ENCODE results near the gene PPP3CA. TPM values are rescaled to one million over a fixed set of nuclear protein-coding genes. Genes with fewer than 3 reads are reported as not detected.

PPP3CA gene
- total RNA-seq, 1 experiment from 2014 or later: 33.8 TPM

- POLR2A ChIA-PET: no interaction called here
- no peaks in the 10 kb centered on the region for H3K9me3 Mint-ChIP-seq (ENCODE audit: unreplicated experiment)
- no peak overlapping the region for H3K27ac Mint-ChIP-seq (ENCODE audit: unreplicated experiment)
- H3K36me3 Mint-ChIP-seq (ENCODE audit: insufficient read depth, unreplicated experiment): no peaks in the 10 kb centered on the region
- no peak overlapping the region for H3K4me3 ChIP-seq (ENCODE audit: low read depth, low read length)
- no TSS peak for BruUV-seq (replicated peaks)
- intact Hi-C loops (cut with micrococcal nuclease; ENCODE audit: unreplicated experiment): no loop called here
- H3K36me3 ChIP-seq (ENCODE audit: control insufficient read depth, insufficient read depth, low read length): no peaks in the 10 kb centered on the region
- no peaks in the 10 kb centered on the region for H3K27me3 ChIP-seq (replicated peaks; ENCODE audit: control insufficient read depth, insufficient read depth, low read length)
- no peaks in the 10 kb centered on the region for H3K4me1 Mint-ChIP-seq (ENCODE audit: low read depth, unreplicated experiment)
- TF ChIP-seq CTCF (IDR thresholded peaks at IDR 0.05; ENCODE audit: insufficient read depth in 1 of 2, low read depth in 1 of 2, low read length in 1 of 2, severe bottlenecking in 1 of 2, unreplicated experiment in 1 of 2): no peak
- no peaks in the 10 kb centered on the region for H3K27me3 Mint-ChIP-seq (ENCODE audit: insufficient read depth, unreplicated experiment)
- no peaks in the 10 kb centered on the region for H3K9me3 ChIP-seq
- no peak overlapping the region for H3K4me3 Mint-ChIP-seq (ENCODE audit: unreplicated experiment)
- peaks cover 3% of the 10 kb centered on the region; the same call in 1 of the 2 replicates for H3K4me1 ChIP-seq
- CTCF ChIA-PET: no interaction called here
- no peak for DNase-seq
Measured at GRCh38 chr4:101208171-101208570, 139.2 kb downstream of the PPP3CA start.

- H3K4me1 Mint-ChIP-seq (ENCODE audit: low read depth, unreplicated experiment): no peaks in the 10 kb centered on the region
- no peak overlapping the region for H3K4me3 Mint-ChIP-seq (ENCODE audit: unreplicated experiment)
- no peaks in the 10 kb centered on the region for H3K9me3 Mint-ChIP-seq (ENCODE audit: unreplicated experiment)
- DNase-seq: no peak
- no peaks in the 10 kb centered on the region for H3K9me3 ChIP-seq
- ChIA-PET POLR2A (no interaction called here), CTCF (no interaction called here)
- H3K36me3 Mint-ChIP-seq (ENCODE audit: insufficient read depth, unreplicated experiment): no peaks in the 10 kb centered on the region
- H3K4me1 ChIP-seq: no peaks in the 10 kb centered on the region
- BruUV-seq (replicated peaks): no TSS peak
- H3K27me3 Mint-ChIP-seq (ENCODE audit: insufficient read depth, unreplicated experiment): no peaks in the 10 kb centered on the region
- H3K36me3 ChIP-seq (ENCODE audit: control insufficient read depth, insufficient read depth, low read length): no peaks in the 10 kb centered on the region
- intact Hi-C loops (cut with micrococcal nuclease; ENCODE audit: unreplicated experiment): no loop called here
- no peaks in the 10 kb centered on the region for H3K27me3 ChIP-seq (replicated peaks; ENCODE audit: control insufficient read depth, insufficient read depth, low read length)
- TF ChIP-seq CTCF (IDR thresholded peaks at IDR 0.05; ENCODE audit: insufficient read depth in 1 of 2, low read depth in 1 of 2, low read length in 1 of 2, severe bottlenecking in 1 of 2, unreplicated experiment in 1 of 2): no peak
- H3K27ac Mint-ChIP-seq (ENCODE audit: unreplicated experiment): no peak overlapping the region
- no peak overlapping the region for H3K4me3 ChIP-seq (ENCODE audit: low read depth, low read length)
Measured at GRCh38 chr4:101205916-101206315, 141.4 kb downstream of the PPP3CA start.

- no peaks in the 10 kb centered on the region for H3K36me3 ChIP-seq (ENCODE audit: control insufficient read depth, insufficient read depth, low read length)
- no peaks in the 10 kb centered on the region for H3K27me3 ChIP-seq (replicated peaks; ENCODE audit: control insufficient read depth, insufficient read depth, low read length)
- Mint-ChIP-seq H3K4me3 (ENCODE audit: unreplicated experiment) (no peak overlapping the region), H3K27ac (ENCODE audit: unreplicated experiment) (no peak overlapping the region), H3K4me1 (ENCODE audit: low read depth, unreplicated experiment) (peaks cover 6% of the 10 kb centered on the region), H3K36me3 (ENCODE audit: insufficient read depth, unreplicated experiment) (no peaks in the 10 kb centered on the region), H3K9me3 (ENCODE audit: unreplicated experiment) (no peaks in the 10 kb centered on the region), H3K27me3 (ENCODE audit: insufficient read depth, unreplicated experiment) (no peaks in the 10 kb centered on the region)
- no peaks in the 10 kb centered on the region for H3K9me3 ChIP-seq
- intact Hi-C loops (cut with micrococcal nuclease; ENCODE audit: unreplicated experiment): no loop called here
- no peak overlapping the region for H3K4me3 ChIP-seq (ENCODE audit: low read depth, low read length)
- BruUV-seq (replicated peaks): no TSS peak
- peaks cover 14% of the 10 kb centered on the region for H3K4me1 ChIP-seq
- TF ChIP-seq CTCF (IDR thresholded peaks at IDR 0.05; ENCODE audit: insufficient read depth in 1 of 2, low read depth in 1 of 2, low read length in 1 of 2, severe bottlenecking in 1 of 2, unreplicated experiment in 1 of 2): no peak
- ChIA-PET POLR2A (no interaction called here), CTCF (no interaction called here)
- no peak for DNase-seq
Measured at GRCh38 chr4:101201421-101201820, 145.9 kb downstream of the PPP3CA start.
